ENCODE data around the gene PEG3. TPM values are rescaled to one million over a fixed set of nuclear protein-coding genes. Genes with fewer than 3 reads are reported as not detected.

The PEG3 gene
- total and polyA plus RNA-seq, 2 of the 8 experiments (the other 6 are each of a cell fraction or from before 2014, with no cell fraction given) = not detected

GRCh38 chr19:56832352-56832928 lies 8.1 kb downstream of the PEG3 start:
- Histone ChIP-seq H2AK5ac (ENCODE audit: low read depth, low read length) (no peak overlapping the region), H4K5ac (ENCODE audit: insufficient read length, low read depth, low read length) (no peak overlapping the region), H3K4me3 (ENCODE audit: extremely low read depth in 1 of 4, insufficient read depth in 2 of 4, low read depth in 3 of 4, low read length in 4 of 4) (no peak overlapping the region), H3K4ac (replicated peaks; ENCODE audit: insufficient read length, low read depth, low read length) (no peak overlapping the region), H2BK20ac (ENCODE audit: low read length) (no peak overlapping the region), H3K9me3 (ENCODE audit: insufficient read depth in 2 of 2, low read depth in 1 of 2, low read length in 1 of 2) (peaks cover 74 to 79% of the 10 kb centered on the region in 2 experiments), H3K36me3 (ENCODE audit: control insufficient read depth in 2 of 4, insufficient read depth in 4 of 4, low read length in 3 of 4) (no peaks in the 10 kb centered on the region), H2BK12ac (ENCODE audit: low read depth, low read length) (no peak overlapping the region), H4K20me1 (replicated peaks in 1 of 2; ENCODE audit: control insufficient read depth in 1 of 2, insufficient read depth in 2 of 2, low read length in 2 of 2) (no peaks in the 10 kb centered on the region), H3K79me1 (ENCODE audit: low read depth, low read length) (no peaks in the 10 kb centered on the region; the same call in 1 of the 2 replicates), H3K27me3 (replicated peaks in 1 of 4; ENCODE audit: control insufficient read depth in 3 of 4, extremely low read depth in 1 of 4, insufficient read depth in 3 of 4, low read length in 3 of 4) (no peaks in the 10 kb centered on the region), H3K18ac (ENCODE audit: extremely low read depth, low read length) (no peak overlapping the region), H4K8ac (ENCODE audit: extremely low read depth, insufficient read depth, low read length) (no peak overlapping the region), H2BK5ac (ENCODE audit: low read depth, low read length) (no peak overlapping the region), H3K79me2 (ENCODE audit: control insufficient read depth in 1 of 2, insufficient read depth in 2 of 2, low read length in 2 of 2) (no peaks in the 10 kb centered on the region), H2BK120ac (replicated peaks; ENCODE audit: low read depth, low read length) (no peak overlapping the region), H3K23ac (ENCODE audit: insufficient read length) (no peak overlapping the region), H2BK15ac (ENCODE audit: low read length) (no peak overlapping the region), H3K56ac (replicated peaks; ENCODE audit: insufficient read length, low read depth, low read length) (no peak overlapping the region), H4K91ac (replicated peaks; ENCODE audit: insufficient read length, low read length) (no peak overlapping the region), H3K9ac (replicated peaks in 1 of 4; ENCODE audit: extremely low read depth in 1 of 4, low read depth in 3 of 4, low read length in 3 of 4) (no peak overlapping the region), H2AFZ (ENCODE audit: low read length) (no peak overlapping the region), H3K23me2 (ENCODE audit: low read depth, low read length) (no peaks in the 10 kb centered on the region), H3K4me2 (ENCODE audit: insufficient read depth in 1 of 2, low read depth in 2 of 2, low read length in 2 of 2) (no peak overlapping the region), H3K4me1 (replicated peaks in 1 of 4; ENCODE audit: control insufficient read depth in 3 of 4, insufficient read depth in 4 of 4, low read length in 3 of 4) (no peaks in the 10 kb centered on the region), H3K14ac (ENCODE audit: insufficient read length) (no peak overlapping the region), H3K27ac (ENCODE audit: low read depth, low read length) (no peak overlapping the region)
- CTCF ChIA-PET (ENCODE audit: partially characterized antibody) = no interaction called here
- no peak for FAIRE-seq
- POLR2A ChIA-PET (ENCODE audit: partially characterized antibody) = no interaction called here
- DNase-seq (ENCODE audit: low read depth in 1 of 2, low spot score in 2 of 2) = no peak
- 67% methylated on average over 4 of the region's 5 CpGs; no CpG with 5 or more reads in 1 of the 2 experiments for WGBS, 2 experiments (ENCODE audit: extremely low coverage in 1 of 2, insufficient coverage in 1 of 2, insufficient read length in 1 of 2, insufficient replicate concordance in 2 of 2, low coverage in 1 of 2, low lambda C conversion rate in 2 of 2, missing lambda C conversion rate in 1 of 2)
- TF ChIP-seq JUN (IDR thresholded peaks at IDR 0.05; ENCODE audit: low read depth, low read length) (no peak), EP300 (IDR thresholded peaks at IDR 0.05; ENCODE audit: borderline replicate concordance in 1 of 2, low read depth in 2 of 2, low read length in 2 of 2) (no peak), TAF7 (optimal IDR thresholded peaks at IDR 0.05; ENCODE audit: borderline replicate concordance, low read depth, low read length) (no peak), CHD2 (IDR thresholded peaks at IDR 0.05; ENCODE audit: low read length) (no peak), TCF12 (IDR thresholded peaks at IDR 0.05; ENCODE audit: low read depth, low read length) (no peak), TBP (IDR thresholded peaks at IDR 0.05; ENCODE audit: low read depth, low read length) (no peak), SUZ12 (IDR thresholded peaks at IDR 0.05; ENCODE audit: low read length) (no peak), BCL11A (IDR thresholded peaks at IDR 0.05; ENCODE audit: low read depth in 2 of 2, low read length in 2 of 2) (no peak), PHF8 (conservative IDR thresholded peaks at IDR 0.05; ENCODE audit: low read depth, low read length) (no peak), HDAC6 (IDR thresholded peaks at IDR 0.05; ENCODE audit: low read depth, low read length) (no peak), SP4 (IDR thresholded peaks at IDR 0.05; ENCODE audit: low read length) (no peak), YY1 (IDR thresholded peaks at IDR 0.05; ENCODE audit: low read depth, low read length) (no peak)
- TF ChIP-seq, protein P1, sequence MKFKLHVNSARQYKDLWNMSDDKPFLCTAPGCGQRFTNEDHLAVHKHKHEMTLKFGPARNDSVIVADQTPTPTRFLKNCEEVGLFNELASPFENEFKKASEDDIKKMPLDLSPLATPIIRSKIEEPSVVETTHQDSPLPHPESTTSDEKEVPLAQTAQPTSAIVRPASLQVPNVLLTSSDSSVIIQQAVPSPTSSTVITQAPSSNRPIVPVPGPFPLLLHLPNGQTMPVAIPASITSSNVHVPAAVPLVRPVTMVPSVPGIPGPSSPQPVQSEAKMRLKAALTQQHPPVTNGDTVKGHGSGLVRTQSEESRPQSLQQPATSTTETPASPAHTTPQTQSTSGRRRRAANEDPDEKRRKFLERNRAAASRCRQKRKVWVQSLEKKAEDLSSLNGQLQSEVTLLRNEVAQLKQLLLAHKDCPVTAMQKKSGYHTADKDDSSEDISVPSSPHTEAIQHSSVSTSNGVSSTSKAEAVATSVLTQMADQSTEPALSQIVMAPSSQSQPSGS (IDR thresholded peaks at IDR 0.05; ENCODE audit: low read length) = no peak
